Measurements from ENCODE around the gene CDA. TPM values are rescaled to one million over a fixed set of nuclear protein-coding genes. Genes with fewer than 3 reads are reported as not detected.

Gene CDA
- total RNA-seq, 3 donors from 2014 or later (not counting 1 experiment from before 2014, with no cell fraction given): 1.4 to 5.3 TPM; not detected in 1

DNA sequence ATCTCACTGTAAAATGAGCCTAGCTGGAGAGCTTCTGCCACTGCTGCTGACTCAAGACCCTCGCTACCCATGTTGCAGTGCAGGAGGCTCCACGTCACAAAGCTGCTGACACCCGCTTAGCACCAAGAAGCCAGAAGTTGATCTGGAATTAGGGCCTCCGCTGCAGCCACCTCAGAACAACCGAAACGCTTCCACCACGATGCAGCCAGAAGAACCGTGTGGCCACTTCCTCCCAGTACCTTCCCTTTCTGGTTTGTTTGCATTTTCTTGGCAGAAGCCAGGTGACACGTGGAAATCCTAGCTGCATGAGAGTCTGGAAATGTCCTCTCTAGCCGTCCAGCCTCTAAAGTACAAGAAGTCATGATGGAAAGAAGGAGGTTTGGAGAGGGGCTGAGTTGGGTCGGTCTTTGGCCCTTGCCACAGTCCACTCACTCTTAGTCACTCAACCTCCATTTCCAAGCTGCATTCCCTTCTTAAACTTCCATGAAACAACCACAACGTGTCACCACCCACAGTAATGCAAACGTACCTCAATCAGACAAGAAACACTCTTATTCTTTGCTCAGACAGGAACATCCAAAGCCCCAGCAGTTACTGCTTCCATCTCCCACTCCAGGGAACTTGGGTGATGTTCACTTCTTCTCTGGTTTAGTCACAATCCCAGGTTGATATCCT, 10.0 kb upstream of the CDA start:
- H3K27ac Mint-ChIP-seq: no peak overlapping the region
- H3K36me3 ChIP-seq (ENCODE audit: control insufficient read depth, insufficient read depth, low read length): no peaks in the 10 kb centered on the region
- ATAC-seq (no peak), DNase-seq (no peak)
- H3K9me3 ChIP-seq (ENCODE audit: control insufficient read depth, insufficient read depth, low read length): no peaks in the 10 kb centered on the region
- no peaks in the 10 kb centered on the region for H3K4me1 ChIP-seq (ENCODE audit: control insufficient read depth, insufficient read depth, low read length)
- H3K27me3 ChIP-seq (ENCODE audit: control insufficient read depth, insufficient read depth, low read length): no peaks in the 10 kb centered on the region
- no peaks in the 10 kb centered on the region for H3K4me1 Mint-ChIP-seq
- H3K4me3 Mint-ChIP-seq: no peak overlapping the region
- WGBS (ENCODE audit: insufficient coverage): 59% methylated on average over 12 of the region's 13 CpGs
- H3K9me3 Mint-ChIP-seq: no peaks in the 10 kb centered on the region
- no peak overlapping the region for H3K27ac ChIP-seq (ENCODE audit: low read length)
- H3K27me3 Mint-ChIP-seq (ENCODE audit: low read depth in 2 of 2): no peaks in the 10 kb centered on the region
- H3K4me3 ChIP-seq (ENCODE audit: low read length): no peak overlapping the region
- intact Hi-C loops (cut with micrococcal nuclease): no loop called here
- H3K36me3 Mint-ChIP-seq: no peaks in the 10 kb centered on the region
- no peak for TF ChIP-seq CTCF (IDR thresholded peaks at IDR 0.05)

DNA sequence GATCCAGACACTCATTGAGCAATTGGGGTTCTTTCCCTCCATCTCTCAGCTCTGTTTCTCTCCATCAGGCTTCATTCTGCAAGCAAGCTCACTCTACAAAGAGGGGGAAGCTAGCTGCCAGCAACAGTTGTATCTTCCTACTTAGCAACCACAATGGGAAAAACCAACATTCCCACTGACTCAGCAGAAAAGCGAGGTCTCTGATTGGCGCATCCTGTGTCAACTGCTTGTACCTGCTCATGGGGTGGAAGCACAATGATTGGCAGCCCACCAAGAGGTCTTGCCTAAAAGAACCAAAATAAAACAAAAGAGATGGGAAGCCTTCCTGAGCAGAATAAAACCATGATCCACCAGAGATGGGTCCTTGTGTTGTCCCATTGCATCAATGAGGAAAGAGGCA, 4.0 kb upstream of the CDA start:
- intact Hi-C loops (cut with micrococcal nuclease): no loop called here
- no peak for DNase-seq
- peaks cover 8% of the 10 kb centered on the region for H3K27me3 ChIP-seq (ENCODE audit: control insufficient read depth, insufficient read depth, low read length)
- ATAC-seq: no peak
- no peaks in the 10 kb centered on the region for H3K9me3 ChIP-seq (ENCODE audit: control insufficient read depth, insufficient read depth, low read length)
- no peak for TF ChIP-seq CTCF (IDR thresholded peaks at IDR 0.05)
- H3K4me3 ChIP-seq (ENCODE audit: low read length): no peak overlapping the region
- H3K27me3 Mint-ChIP-seq (ENCODE audit: low read depth in 2 of 2): peaks cover 18 to 26% of the 10 kb centered on the region in 2 donors
- peaks cover 7 to 11% of the 10 kb centered on the region in 2 donors for H3K4me1 Mint-ChIP-seq
- H3K27ac ChIP-seq (ENCODE audit: low read length): no peak overlapping the region
- H3K36me3 Mint-ChIP-seq: no peaks in the 10 kb centered on the region
- H3K27ac Mint-ChIP-seq: no peak overlapping the region
- peaks cover 15% of the 10 kb centered on the region for H3K4me1 ChIP-seq (ENCODE audit: control insufficient read depth, insufficient read depth, low read length)
- WGBS (ENCODE audit: insufficient coverage): 11% methylated on average over 2 of the region's 2 CpGs
- H3K4me3 Mint-ChIP-seq: no peak overlapping the region
- H3K36me3 ChIP-seq (ENCODE audit: control insufficient read depth, insufficient read depth, low read length): no peaks in the 10 kb centered on the region
- no peaks in the 10 kb centered on the region for H3K9me3 Mint-ChIP-seq

GRCh38 chr1:20586953-20587660, 1.8 kb upstream of the CDA start:
- no peaks in the 10 kb centered on the region for H3K36me3 ChIP-seq (ENCODE audit: control insufficient read depth, insufficient read depth, low read length)
- Mint-ChIP-seq H3K9me3 (no peaks in the 10 kb centered on the region), H3K27me3 (ENCODE audit: low read depth in 2 of 2) (peaks cover 28 to 45% of the 10 kb centered on the region in 2 donors), H3K27ac (no peak overlapping the region), H3K4me1 (peaks cover 12 to 19% of the 10 kb centered on the region in 2 donors), H3K36me3 (no peaks in the 10 kb centered on the region), H3K4me3 (no peak overlapping the region)
- WGBS (ENCODE audit: insufficient coverage): 86% methylated on average over 8 of the region's 10 CpGs
- DNase-seq: no peak
- H3K27me3 ChIP-seq (ENCODE audit: control insufficient read depth, insufficient read depth, low read length): peaks cover 13% of the 10 kb centered on the region
- H3K9me3 ChIP-seq (ENCODE audit: control insufficient read depth, insufficient read depth, low read length): no peaks in the 10 kb centered on the region
- H3K4me1 ChIP-seq (ENCODE audit: control insufficient read depth, insufficient read depth, low read length): peaks cover 15% of the 10 kb centered on the region
- intact Hi-C loops (cut with micrococcal nuclease): no loop called here
- no peak for ATAC-seq
- no peak for TF ChIP-seq CTCF (IDR thresholded peaks at IDR 0.05)
- no peak overlapping the region for H3K4me3 ChIP-seq (ENCODE audit: low read length)
- no peak overlapping the region for H3K27ac ChIP-seq (ENCODE audit: low read length)
